GM19043 (cell line): ENCODE data around the gene PHF1.

Experiments used
- ATAC-seq: cut with Tn5 transposase; IDR thresholded peaks from one replicate; pipeline ENCODE4 v1.9.1; 2021; ENCODE audit warnings: low read depth; ENCODE audit not compliant: unreplicated experiment

PHF1 gene

DNA sequence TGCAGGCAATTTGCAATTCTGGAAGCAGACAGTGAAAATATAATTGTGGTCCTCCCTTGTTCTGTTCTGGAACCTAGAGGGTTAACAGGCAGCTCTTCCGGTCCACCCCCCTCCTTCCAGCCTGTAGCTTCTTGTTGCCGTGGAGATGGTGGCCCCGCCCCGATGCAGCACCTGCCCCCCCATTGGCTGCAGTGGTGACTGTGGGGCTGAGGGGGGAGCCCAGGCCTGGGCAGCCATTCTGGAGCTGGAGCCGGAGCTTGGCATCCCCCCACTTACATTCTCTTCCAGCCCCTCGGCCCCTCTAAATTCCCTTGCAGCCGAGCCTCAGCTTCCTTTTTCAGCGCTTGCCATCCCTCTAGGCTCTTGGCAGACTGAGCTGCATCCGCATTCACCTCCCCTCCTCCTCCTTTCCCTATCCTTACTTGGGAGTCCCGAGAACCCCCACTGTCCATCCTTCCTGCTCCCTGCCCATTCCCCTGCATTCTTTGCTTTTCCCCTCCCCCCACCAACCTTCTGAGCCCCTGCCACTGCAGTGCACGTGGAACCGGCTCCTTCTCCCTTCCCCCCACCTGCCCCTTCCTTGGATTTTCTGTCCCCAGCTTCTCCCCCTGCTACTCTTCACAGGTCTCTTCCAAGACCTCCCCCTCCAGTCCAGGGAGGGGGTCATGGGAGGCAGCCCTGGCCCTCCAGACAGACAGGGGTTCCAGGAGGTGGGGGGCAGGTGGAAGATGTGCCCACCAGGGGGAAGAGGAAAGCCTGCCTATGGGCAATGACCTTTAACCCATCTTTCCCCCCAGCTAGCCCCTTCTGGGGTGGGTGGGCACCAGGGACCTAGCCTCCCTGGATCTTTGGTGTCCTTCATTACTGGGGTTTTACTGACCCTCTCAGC lies 20.4 kb downstream of the PHF1 start:
- no peak for ATAC-seq

- ATAC-seq: no peak
Observed at GRCh38 chr6:33431880-33432541, 21.2 kb downstream of the PHF1 start.

DNA sequence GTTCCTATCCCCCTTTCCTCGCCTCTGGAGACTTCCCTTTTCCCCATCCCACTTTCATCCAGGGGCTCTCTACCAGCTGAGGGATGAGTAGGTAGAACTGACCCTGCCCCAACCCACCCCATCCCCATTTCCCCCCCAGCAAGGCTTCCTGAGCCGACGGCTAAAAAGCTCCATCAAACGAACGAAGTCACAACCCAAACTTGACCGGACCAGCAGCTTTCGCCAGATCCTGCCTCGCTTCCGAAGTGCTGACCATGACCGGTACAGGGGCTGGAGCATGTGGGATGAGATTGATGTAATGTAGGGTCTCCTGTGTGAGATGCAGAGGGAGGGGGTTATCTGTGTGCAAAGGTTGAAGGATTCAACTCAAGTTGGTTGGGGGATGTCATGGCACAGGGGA lies 21.7 kb downstream of the PHF1 start:
- ATAC-seq: no peak

DNA sequence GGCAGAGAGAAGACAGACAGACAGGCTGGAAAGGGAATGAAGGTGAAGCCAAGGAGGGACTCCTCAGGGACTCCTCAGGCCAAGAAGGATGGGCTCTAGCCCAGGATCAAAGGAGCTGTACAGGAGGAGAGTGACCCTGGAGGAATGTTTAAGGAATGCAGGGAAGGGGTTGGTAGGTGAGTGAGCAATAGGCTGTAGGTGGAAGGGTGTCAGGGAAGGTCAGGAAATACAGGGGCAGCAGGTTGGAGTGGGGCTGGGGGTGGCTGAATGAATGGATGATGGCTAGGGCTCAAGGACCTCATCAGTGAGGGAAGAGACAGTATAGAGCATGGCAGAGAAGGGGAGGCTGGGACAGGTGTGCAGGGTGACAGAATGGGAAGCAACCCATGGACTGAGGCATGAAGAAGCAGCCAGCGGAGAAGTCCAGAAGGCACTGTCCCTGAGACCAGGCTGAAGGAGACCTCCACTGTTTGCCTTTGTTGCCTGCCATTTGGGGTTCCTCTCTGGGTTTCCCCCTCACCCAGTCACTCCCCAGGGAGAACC lies 22.3 kb downstream of the PHF1 start:
- no peak for ATAC-seq

- ATAC-seq: no peak
Observed at GRCh38 chr6:33433544-33434191, 22.9 kb downstream of the PHF1 start.

- no peak for ATAC-seq
Observed at GRCh38 chr6:33434961-33435360, 24.1 kb downstream of the PHF1 start.

- no peak for ATAC-seq
Observed at GRCh38 chr6:33437666-33438065, 26.9 kb downstream of the PHF1 start.

DNA sequence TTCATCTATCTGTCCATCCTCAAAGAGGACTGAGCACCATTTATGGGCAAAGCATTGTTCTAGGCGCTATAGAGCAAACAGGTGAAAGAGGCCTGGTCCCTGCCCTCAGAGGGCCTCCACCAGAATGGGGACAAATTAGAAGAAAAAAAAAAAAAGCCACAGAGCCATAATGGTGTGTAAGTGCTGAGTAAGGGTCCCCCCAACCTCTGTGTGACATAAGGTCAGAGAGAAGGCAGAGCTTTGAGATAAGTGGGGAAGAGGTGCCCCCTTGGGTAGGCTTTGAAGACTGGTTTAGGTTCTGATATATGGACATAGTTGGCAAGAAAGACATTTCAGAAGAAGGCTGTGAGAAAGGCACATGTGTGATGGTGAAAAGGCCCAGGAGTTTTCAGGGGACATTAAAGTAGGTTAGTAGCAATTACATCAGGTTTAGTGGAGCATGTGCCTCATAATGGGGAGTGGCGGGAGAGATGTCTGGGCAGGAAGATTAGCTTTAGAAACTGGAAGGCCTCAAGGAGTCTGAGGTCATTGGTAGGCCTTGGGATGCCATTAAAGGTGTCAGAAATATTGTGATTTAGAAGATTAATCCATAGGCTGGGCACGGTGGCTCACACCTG lies 28.3 kb downstream of the PHF1 start:
- no peak for ATAC-seq

DNA sequence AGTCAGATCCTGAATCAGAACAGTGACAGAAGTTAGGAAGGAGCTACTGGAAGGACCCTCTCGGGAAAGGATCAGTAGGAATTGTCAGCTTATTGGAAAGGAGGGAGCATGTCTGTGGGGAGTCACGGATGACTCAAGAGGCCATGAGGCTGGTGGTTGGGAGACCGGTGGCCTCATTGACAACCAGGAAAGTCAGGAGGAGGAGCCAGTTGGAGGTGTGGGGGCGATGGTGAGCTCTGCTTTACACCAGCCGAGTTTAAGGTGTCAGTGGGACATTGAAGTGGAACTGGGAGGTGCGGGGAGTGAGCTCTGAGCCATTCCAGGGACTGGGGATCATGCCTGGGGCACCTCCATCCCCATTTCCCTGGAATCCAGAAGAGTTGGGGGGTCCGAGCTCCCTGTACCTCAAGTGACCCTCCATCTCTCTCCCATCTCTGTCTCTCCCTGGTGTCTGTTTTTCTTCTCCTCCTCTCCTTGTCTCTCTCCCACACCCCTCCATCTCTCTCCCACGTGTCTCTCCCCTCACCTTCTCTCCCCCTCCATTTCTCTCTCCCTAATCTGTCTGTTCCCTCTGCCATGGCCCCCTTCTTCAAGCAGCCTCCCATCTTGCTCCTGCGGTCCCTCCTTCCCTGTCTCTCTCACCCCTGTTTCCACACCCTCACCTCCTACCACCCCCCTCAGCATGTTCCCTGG lies 29.3 kb downstream of the PHF1 start:
- no peak for ATAC-seq

DNA sequence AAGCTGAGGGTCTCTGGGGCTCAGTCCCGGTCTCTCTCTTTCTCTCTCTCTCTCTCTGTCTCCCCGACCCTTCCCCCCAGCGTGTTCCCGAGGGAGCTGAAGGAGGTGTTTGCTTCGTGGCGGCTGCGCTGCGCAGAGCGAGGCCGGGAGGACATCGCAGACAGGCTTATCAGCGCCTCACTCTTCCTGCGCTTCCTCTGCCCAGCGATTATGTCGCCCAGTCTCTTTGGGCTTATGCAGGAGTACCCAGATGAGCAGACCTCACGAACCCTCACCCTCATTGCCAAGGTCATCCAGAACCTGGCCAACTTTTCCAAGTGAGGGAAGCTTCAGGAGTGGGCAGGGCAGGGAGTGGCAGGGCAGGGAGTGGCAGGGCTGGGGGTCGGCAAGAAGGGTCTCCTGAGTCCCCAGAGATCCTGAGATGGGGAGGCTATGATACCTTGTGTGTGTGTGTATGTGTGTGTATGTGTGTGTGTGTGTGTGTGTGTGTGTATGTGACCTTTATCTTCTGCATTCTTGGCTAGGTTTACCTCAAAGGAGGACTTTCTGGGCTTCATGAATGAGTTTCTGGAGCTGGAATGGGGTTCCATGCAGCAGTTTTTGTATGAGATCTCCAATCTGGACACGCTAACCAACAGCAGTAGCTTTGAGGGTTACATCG lies 30.0 kb downstream of the PHF1 start:
- no peak for ATAC-seq

- no peak for ATAC-seq
Observed at GRCh38 chr6:33441457-33441856, 30.6 kb downstream of the PHF1 start.

GRCh38 chr6:33442283-33442682 lies 31.5 kb downstream of the PHF1 start:
- ATAC-seq: no peak

DNA sequence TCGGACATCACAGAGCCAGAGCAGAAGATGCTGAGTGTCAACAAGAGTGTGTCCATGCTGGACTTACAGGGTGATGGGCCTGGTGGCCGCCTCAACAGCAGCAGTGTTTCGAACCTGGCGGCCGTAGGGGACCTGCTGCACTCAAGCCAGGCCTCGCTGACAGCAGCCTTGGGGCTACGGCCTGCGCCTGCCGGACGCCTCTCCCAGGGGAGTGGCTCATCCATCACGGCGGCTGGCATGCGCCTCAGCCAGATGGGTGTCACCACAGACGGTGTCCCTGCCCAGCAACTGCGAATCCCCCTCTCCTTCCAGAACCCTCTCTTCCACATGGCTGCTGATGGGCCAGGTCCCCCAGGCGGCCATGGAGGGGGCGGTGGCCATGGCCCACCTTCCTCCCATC lies 32.2 kb downstream of the PHF1 start:
- no peak for ATAC-seq

- ATAC-seq: no peak
Observed at GRCh38 chr6:33443619-33444504, 33.0 kb downstream of the PHF1 start.

DNA sequence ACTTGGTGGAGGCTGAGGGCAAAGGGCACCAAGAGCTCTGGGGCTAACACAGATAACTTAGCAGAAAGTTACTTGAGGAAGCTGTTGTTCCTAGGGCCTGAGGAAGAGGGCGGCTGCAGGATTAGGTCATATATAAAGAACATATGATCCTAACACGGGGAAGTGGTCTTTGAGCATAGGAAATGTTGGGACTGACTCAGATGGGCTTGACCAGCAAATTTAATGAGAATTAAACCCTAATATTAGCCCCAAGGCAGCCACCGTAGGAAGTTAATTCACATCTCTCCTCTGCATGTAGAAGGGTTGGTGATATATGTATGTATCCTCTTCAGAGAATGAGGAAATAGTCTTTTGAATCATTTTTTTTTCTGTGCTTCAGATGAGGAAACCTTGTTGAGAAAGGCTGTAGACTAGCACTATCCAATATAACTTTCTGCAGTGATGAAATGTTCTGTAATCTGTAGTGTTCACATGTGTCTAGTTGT lies 34.3 kb downstream of the PHF1 start:
- no peak for ATAC-seq

DNA sequence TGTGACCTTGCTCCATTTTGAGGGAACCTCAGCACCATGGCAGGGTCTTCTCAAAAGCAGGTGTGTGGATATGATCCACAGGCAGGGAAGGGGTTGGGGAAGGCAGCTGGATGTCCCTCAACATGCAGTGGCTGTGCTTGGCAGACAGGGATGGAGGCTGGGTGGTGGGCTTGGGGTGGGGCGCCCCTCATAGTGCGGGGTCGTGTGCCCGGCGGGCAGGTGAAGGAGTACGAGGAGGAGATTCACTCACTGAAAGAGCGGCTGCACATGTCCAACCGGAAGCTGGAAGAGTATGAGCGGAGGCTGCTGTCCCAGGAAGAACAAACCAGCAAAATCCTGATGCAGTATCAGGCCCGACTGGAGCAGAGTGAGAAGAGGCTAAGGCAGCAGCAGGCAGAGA lies 35.5 kb downstream of the PHF1 start:
- ATAC-seq: no peak

- no peak for ATAC-seq
Observed at GRCh38 chr6:33450434-33450833, 39.6 kb downstream of the PHF1 start.

DNA sequence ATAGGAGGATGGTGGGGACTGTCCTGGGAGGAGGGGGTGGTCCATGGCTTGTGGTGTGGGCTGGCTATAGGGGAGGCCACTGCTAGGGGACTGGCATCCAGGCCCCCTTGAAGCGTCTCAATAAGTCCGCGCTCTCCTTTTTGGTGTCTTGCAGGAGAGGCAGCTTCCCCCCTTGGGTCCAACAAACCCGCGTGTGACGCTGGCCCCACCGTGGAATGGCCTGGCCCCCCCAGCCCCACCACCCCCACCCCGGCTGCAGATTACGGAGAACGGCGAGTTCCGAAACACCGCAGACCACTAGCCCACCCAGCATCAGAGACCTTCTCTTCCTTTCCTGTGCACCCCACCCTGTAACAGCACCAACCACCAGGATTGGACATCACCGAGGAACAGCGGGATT lies 40.8 kb downstream of the PHF1 start:
- no peak for ATAC-seq

DNA sequence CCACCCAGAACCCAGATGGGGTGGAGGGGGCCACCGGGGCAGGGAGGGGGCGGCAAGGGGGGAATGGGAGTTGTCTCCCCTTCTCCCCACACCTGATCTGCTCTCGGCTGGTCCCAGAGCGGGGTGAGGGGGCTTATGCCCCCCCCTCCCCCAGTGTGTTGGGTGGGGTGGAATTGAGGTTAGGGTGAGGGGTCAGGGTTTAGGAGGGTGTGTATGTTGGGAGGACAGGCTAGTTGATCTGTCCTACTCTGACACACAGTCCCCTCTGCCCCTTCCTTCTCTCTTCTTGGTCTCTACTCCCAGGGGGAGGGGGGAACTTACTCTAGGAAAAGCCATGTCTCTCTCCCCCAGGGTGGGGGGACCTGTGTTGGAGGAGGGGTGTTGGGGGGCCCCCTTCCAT lies 41.7 kb downstream of the PHF1 start:
- ATAC-seq: no peak
